Adrenal gland (tissue), 5 donors: Measurements from ENCODE around the gene OMG.

ENCODE experiments used
- POLR2A ChIP-seq, 2 donors: fragments of 450-650 bp; IDR thresholded peaks; one replicate each; pipeline ENCODE4 v1.6.1; 2017; ENCODE audit warnings: antibody characterized with exemption in 2 of 2, mild to moderate bottlenecking in 2 of 2, moderate library complexity in 1 of 2
- TF ChIP-seq, protein P1 (sequence below), 6 experiments: fragments of 450-650 bp in 4 of 6; fragments of 200-600 bp in 2 of 6; sonication (generic) in 1 of 6; IDR thresholded peaks; 1 replicate in 5 of 6; 2 replicates in 1 of 6; pipeline versions ENCODE4 v1.5.1 to v1.8.0; 2016 to 2021; ENCODE audit warnings: antibody characterized with exemption in 6 of 6, mild to moderate bottlenecking in 2 of 6, moderate library complexity in 1 of 6
- donor health status: DM: no; HTN: no; CAD: no.

DNA sequence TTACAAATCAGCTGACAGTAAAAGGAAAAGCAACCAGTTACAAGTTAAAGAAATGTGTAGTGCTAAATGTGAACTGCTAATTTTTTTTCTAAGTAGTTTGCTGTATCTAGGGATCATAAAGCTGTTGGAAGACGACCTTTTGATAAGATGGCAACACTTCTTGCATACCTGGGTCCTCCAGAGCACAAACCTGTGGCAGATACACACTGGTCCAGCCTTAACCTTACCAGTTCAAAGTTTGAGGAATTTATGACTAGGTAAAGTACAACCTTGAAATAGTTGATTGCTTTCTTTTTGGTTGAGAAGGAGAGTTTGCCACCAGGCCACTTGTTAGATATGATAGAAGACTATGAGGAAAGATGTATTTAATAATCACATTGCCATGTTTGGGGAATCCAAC lies 35.4 kb downstream of the OMG start:
- TF ChIP-seq POLR2A (IDR thresholded peaks at IDR 0.05), result no peak
- TF ChIP-seq, protein P1, sequence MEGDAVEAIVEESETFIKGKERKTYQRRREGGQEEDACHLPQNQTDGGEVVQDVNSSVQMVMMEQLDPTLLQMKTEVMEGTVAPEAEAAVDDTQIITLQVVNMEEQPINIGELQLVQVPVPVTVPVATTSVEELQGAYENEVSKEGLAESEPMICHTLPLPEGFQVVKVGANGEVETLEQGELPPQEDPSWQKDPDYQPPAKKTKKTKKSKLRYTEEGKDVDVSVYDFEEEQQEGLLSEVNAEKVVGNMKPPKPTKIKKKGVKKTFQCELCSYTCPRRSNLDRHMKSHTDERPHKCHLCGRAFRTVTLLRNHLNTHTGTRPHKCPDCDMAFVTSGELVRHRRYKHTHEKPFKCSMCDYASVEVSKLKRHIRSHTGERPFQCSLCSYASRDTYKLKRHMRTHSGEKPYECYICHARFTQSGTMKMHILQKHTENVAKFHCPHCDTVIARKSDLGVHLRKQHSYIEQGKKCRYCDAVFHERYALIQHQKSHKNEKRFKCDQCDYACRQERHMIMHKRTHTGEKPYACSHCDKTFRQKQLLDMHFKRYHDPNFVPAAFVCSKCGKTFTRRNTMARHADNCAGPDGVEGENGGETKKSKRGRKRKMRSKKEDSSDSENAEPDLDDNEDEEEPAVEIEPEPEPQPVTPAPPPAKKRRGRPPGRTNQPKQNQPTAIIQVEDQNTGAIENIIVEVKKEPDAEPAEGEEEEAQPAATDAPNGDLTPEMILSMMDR (IDR thresholded peaks at IDR 0.05), result no peak
